Measurements from ENCODE around the gene RNF166.
A peak's percentile ranks its signal among the peaks of the same experiment; 100 is the strongest.

Gene RNF166

GRCh38 chr16:88681084-88681680 is 25.0 kb downstream of the RNF166 start:
- DNase-seq (ENCODE audit: low read depth) = no peak
- H3K4me3 ChIP-seq (ENCODE audit: low read depth, low read length) = no peak overlapping the region
- TF ChIP-seq CTCF (conservative IDR thresholded peaks at IDR 0.05; ENCODE audit: low read depth, low read length) = peak; percentile 34

GRCh38 chr16:88680554-88681083 is 25.6 kb downstream of the RNF166 start:
- no peak for DNase-seq (ENCODE audit: low read depth)
- no peak overlapping the region for H3K4me3 ChIP-seq (ENCODE audit: low read depth, low read length)
- TF ChIP-seq CTCF (conservative IDR thresholded peaks at IDR 0.05; ENCODE audit: low read depth, low read length) = no peak

GRCh38 chr16:88678224-88678979 is 27.8 kb downstream of the RNF166 start:
- TF ChIP-seq CTCF (conservative IDR thresholded peaks at IDR 0.05; ENCODE audit: low read depth, low read length) = no peak
- no peak for DNase-seq (ENCODE audit: low read depth)
- no peak overlapping the region for H3K4me3 ChIP-seq (ENCODE audit: low read depth, low read length)

- DNase-seq (ENCODE audit: low read depth) = no peak
- TF ChIP-seq CTCF (conservative IDR thresholded peaks at IDR 0.05; ENCODE audit: low read depth, low read length) = no peak
- no peak overlapping the region for H3K4me3 ChIP-seq (ENCODE audit: low read depth, low read length)
These were observed 28.5 kb downstream of the RNF166 start for GRCh38 chr16:88677721-88678120.

- no peak overlapping the region for H3K4me3 ChIP-seq (ENCODE audit: low read depth, low read length)
- no peak for TF ChIP-seq CTCF (conservative IDR thresholded peaks at IDR 0.05; ENCODE audit: low read depth, low read length)
- no peak for DNase-seq (ENCODE audit: low read depth)
These were observed 29.5 kb downstream of the RNF166 start for GRCh38 chr16:88676502-88677242.

GRCh38 chr16:88673716-88674379 is 32.4 kb downstream of the RNF166 start:
- H3K4me3 ChIP-seq (ENCODE audit: low read depth, low read length) = no peak overlapping the region
- no peak for TF ChIP-seq CTCF (conservative IDR thresholded peaks at IDR 0.05; ENCODE audit: low read depth, low read length)
- no peak for DNase-seq (ENCODE audit: low read depth)

All from choroid plexus epithelial cell (primary cell).